Measurements from ENCODE around the gene CMTM4.
"Not testable (repeated sequence)": the region's sequence is repeated elsewhere in the genome, so short reads cannot be mapped to it uniquely, and the experiment has no call there.

DNA sequence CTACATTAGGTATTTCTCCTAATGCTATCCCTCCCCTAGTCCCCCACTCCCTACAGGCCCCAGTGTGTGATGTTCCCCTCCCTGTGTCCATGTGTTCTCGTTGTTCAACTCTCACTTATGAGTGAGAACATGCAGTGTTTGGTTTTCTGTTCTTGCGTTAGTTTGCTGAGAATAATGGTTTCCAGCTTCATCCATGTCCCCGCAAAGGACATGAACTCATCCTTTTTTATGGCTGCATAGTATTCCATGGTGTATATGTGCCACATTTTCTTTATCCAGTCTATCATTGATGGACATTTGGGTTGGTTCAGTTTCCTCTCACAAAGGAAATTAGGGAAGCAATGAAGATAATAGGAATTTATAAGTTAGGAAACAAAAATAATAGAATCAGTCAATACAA lies 129.3 kb downstream of the CMTM4 start:
- not testable (repeated sequence) for TF ChIP-seq CTCF (optimal IDR thresholded peaks at IDR 0.05 in 1 of 3, IDR thresholded peaks at IDR 0.05 in 1 of 3, conservative IDR thresholded peaks at IDR 0.05 in 1 of 3; ENCODE audit: extremely low read depth in 1 of 3, insufficient read depth in 2 of 3, low read length in 3 of 3); EZH2 (IDR thresholded peaks at IDR 0.05; ENCODE audit: low read length)
